Glomerular endothelial cell (primary cell): ENCODE measurements around the gene UGT2B17. TPM values are rescaled to one million over a fixed set of nuclear protein-coding genes. Genes with fewer than 3 reads are reported as not detected.
"Not testable (repeated sequence)": the region's sequence is repeated elsewhere in the genome, so short reads cannot be mapped to it uniquely, and the experiment has no call there.

Source experiments
- DNase-seq: peaks from one replicate; pipeline ENCODE4 v3.0.0-alpha.2; 2011; ENCODE audit warnings: low read depth, low spot score; ENCODE audit errors: extremely low read depth
- total RNA-seq: library from RNA; depleted of rRNA; stranded (reverse); fragments of >200 nt; gene quantifications from 2 replicates; pipeline ENCODE4 v1.2.3, GENCODE V29; 2015

UGT2B17 gene
- total RNA-seq, result not detected in 2 replicates

DNA sequence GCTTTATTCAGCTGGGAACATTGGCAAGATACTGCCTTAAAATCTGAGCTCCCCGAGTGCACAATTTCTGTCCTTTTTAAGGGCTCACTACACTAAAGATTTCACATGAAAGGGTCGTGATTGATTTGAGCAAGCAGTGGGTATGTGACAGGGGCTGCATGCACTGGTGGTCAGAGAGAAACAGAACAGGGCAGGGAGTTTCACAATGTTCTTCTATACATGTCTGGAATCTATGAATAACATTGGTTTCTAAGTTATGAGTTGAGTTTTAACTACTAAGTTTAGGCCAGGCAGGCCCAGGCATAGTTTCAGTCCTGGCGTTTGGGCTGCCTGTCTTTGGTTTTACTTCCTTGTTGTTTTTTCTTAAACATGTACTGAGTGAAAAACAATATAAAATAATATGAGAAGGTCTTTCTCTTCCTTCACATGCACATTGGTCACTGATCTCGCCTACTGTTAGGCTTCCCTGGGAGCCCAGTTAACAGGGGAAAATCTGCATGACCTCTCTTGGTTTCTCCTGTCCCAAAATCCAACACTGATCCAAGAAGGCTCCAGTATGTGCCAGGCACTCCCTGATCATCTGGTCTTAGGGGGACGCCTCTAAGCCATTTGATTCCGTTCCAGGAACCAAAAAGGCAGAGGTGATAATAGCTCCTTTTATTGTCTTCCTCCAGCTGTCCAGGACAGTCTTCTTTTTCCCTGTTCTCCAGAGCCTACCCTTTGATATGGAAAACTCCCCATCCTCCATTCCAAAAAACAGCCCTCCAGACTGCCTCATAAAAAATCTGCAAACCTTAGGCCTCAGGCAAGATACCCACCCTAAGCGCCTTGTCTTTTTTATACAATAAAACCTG is at the start of gene UGT2B17:
TSS of gene UGT2B17 (minus strand) at position 51 of the 854 bp plus-strand sequence. CDS start 7,838 bp downstream, outside the sequence.
- no peak for DNase-seq

DNA sequence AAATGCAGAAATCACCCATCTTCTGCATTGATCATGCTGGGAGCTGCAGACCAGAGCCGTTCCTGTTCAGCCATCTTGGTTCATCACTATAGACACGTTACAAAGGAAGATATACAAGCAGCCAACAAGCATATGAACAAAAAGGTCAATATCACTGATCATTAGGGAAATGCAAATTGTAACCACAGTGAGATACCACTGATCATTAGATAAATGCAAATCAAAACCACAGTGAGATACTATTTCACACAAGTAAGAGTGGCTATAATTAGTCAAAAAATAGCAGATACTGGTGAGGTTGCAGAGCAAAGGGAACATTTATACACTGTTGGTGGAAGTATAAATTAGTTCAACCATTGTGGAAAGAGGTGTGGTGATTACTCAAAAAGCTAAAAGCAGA is 46.6 kb upstream of the UGT2B17 start:
- DNase-seq, result not testable (repeated sequence)

- DNase-seq, result no peak
Measured at GRCh38 chr4:68617003-68617698, 41.0 kb upstream of the UGT2B17 start.

DNA sequence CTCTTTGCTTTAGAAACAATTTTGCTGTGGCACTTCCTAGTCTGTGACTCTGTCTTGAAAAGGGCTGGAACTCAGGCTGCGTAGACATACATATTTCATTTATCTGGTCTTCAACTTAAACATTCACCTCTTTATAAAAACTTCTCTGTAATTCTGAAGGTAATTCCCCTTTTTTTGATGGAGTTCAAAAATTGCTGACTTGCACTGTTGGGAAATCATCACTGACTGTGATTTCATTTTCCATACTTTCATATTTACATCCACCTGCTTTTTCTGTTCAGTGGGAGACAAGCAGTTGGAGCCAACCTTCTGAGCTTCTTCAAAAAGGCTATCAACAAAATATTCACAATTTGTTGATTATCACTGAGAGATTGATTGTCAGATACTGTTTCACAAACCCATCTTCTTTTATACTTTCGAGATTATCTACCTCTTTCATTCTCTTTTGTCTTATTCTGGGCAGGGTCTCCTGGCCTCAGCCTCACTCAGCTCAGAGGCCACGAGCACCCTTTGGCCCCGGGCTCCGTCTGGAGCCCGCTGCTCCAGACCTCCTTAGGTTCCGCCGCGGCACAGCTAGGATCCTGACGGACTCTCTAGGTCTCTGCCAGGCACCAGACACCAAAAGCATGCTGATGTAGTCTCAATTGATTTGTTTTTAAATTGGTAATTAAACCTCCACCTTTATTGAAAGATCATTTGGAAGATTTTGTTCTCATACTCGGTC is 39.7 kb upstream of the UGT2B17 start:
- no peak for DNase-seq

DNA sequence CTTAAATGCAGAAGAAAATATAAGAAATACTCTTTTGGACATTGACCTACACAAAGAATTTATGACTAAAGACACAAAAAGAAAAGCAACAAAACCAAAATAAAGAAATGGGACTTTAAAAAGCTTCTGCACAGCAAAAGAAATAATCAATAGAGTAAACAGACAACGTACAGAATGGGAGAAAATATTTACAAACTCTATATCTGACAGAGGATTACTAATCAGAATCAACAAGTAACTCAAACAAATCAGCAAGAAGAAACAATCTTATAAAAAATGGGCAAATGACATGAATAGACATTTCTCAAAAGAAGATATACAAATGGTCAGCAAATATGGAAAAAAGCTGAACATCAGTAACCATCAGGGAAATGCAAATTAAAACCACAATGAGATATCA is 37.6 kb upstream of the UGT2B17 start:
- DNase-seq, result no peak

DNA sequence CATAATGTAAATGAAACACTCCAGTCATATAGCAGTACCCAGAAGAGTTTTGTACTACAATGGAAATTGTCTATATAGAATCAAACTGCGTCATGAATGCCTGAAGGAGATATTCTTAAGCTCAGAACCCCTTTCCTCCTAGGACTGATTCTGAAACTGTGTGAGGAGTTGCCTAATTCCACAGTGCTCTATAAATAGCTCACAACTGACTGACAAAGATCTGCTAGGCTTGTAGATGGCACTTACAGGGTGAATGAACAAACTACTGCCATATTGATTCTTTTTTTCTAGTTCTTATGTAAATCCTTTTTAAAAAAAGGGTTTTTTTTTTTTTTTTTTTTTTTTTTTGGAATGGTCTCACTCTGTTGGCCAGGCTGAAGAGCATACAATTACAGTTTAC is 30.1 kb upstream of the UGT2B17 start:
- no peak for DNase-seq

- no peak for DNase-seq
Measured at GRCh38 chr4:68599150-68599549, 23.0 kb upstream of the UGT2B17 start.

DNA sequence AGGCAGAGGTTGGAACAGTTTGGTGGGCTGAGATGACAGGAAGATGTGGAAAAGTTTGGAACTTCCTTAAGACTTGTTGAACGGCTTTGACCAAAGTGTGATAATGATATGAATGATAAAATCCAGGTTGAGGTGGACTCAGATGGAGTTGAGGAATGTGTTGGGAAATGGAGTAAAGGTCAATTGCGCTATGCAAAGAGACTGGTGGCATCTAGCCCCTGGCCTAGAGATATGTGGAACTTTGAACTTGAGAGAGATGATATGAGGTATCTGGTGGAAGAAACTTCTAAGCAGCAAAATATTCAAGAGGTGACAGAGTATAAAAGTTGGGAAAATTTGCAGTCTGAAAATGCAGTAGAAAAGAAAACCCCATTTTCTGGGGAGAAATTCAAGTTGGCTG is 21.4 kb upstream of the UGT2B17 start:
- no peak for DNase-seq

- DNase-seq, result no peak
Measured at GRCh38 chr4:68594678-68595077, 18.6 kb upstream of the UGT2B17 start.

GRCh38 chr4:68593112-68593511 is 17.0 kb upstream of the UGT2B17 start:
- DNase-seq, result no peak

DNA sequence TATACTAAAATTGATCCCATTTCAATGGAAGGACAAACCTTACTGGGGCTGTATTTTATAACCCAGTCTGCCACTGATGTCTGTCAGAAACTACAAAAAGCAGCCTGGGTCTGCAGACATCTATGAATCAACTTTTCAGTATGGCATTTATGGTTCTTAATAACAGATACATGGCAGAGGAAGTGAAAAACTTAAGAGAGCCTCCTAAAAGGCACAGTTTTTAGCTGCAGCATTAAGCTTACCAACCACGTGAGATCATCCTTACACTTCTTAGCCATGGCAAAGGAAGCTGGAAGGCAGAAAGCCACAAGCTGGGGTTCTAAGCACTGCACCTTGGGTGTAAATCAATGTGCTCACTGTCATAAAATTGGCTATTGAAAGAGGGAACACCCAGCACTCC is 16.6 kb upstream of the UGT2B17 start:
- no peak for DNase-seq

- no peak for DNase-seq
Measured at GRCh38 chr4:68591204-68591603, 15.1 kb upstream of the UGT2B17 start.

- no peak for DNase-seq
Measured at GRCh38 chr4:68589790-68590189, 13.7 kb upstream of the UGT2B17 start.

- DNase-seq, result no peak
Measured at GRCh38 chr4:68582339-68582717, 6.2 kb upstream of the UGT2B17 start.

GRCh38 chr4:68581383-68582338 is 5.5 kb upstream of the UGT2B17 start:
- no peak for DNase-seq

DNA sequence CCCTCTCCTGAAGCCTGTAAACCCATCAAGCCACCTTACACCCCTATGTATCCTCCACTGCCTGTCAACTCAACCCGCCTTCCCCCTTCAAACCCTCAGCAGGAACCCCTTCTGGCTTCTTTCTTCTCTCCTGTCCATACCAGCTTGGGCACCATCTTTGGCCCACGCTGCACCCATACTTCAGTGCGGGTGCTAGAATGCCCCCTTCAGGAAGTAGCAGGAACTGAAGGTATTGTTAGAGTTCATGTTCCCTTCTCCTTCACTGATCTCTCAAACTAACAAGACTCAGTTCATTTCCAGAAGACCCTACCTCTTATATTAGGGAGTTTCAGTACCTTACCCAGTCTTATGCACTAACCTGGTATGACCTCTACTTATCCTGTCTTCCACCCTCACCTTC is 1.5 kb upstream of the UGT2B17 start:
- no peak for DNase-seq

DNA sequence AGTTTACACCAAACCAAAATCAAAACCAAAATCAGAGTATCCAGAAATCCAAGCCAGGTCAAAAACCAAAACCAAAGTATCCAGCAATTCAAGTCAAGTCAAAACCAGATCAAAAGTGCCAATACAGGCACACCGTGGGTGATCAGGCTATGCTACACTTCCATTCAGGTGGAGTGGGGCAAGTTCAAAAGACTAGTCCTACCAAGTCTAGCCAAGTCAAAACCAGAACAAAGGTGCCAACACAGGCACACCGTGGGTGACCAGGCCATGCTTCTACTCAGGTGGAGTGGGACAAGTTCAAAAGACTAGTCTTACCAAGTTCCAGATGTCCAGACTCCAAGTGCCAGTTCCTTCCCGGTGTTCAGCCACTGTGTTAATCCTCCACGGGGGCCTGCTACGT is 486 bp downstream of the UGT2B17 start:
- not testable (repeated sequence) for DNase-seq

DNA sequence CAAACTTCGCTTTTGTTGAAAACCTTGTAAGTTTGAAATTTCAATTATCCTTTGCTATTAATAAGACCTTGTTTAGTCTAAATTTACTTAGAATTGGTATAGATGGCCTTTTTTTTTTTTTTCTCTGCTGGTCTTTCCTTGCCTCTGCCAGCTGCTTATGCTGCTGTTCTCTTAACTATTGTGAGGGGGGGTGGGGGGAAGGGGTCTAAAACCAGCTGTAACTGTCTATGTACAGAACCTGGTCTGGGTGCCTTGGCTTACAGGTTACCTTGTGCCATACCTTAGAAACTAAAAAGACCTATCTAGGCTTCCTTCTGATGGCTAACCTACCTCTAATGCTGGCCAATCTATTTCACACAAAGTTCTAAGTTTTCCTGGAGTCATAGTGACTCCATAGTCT is 1.0 kb downstream of the UGT2B17 start:
- no peak for DNase-seq

- DNase-seq, result no peak
Measured at GRCh38 chr4:68572653-68573170, 3.4 kb downstream of the UGT2B17 start.

DNA sequence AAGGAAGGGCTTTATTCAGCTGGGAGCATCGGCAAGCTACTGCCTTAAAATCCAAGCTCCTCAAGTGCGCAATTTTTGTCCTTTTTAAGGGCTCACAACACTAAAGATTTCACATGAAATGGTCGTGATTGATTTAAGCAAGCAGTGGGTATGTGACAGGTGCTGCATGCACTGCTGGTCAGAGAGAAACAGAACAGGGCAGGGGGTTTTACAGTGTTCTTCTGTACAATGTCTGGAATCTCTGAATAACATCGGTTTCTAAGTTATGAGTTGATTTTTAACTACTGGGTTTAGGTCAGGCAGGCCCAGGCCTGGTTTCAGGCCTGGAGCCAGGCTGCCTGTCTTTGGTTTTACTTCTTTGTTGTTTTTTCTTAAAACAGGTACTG is 6.0 kb downstream of the UGT2B17 start:
- DNase-seq, result no peak
